ENCODE data around the gene MOB1A.

MOB1A gene

DNA sequence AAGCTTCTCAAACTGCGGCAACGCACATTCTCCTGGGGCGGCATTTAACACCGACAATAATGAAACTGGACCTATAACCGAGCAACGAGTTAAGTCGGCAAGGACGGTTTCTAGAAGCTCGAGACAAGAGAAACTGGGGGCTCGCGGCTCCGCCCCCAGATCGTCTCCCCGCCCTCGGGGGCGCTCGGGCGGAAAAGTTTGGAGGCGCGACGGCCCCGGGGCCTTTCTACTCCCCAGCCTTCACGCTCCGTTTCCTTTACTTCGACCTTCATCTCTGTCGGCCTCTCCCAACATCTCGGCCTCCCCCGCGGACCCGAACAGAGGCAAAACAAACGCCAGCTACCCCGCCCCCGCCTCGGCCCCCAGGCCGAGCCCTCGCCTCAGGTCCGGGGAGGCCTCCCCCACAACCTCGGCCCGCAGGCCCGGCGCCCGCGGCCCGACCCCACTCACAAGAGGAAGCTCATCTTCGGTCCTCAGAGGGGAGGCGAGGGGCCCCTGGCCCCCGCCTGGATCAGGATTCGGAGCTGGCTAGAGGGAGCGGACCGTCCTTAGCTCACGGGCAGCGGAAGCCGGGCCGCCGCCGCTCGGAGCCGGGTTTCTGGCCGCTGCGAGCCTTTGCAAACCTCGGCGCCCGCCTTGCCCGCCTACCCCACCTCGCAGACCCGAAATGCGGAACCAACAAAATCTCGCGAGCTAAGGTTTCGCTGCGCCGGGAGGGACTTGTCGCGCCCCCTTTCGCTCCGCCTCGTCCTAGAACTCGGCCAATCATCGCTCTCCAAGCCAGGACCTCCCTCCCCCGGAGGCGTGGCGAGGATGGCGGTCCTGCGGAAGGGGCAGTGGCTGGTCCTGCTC, at the start of gene MOB1A:
MOB1A (minus strand) TSS at position 669 of the 852 bp plus-strand sequence; CDS start at position 464, 205 bp downstream.
- peaks cover 23% of the 10 kb centered on the region; the same call in 1 of the 2 replicates for H3K9me3 ChIP-seq
- peak within 1 kb of the TSS; percentile 83 for H3K4me2 ChIP-seq
- peak within 1 kb of the TSS; percentile 99 for H3K9ac ChIP-seq
- H3K4me3 ChIP-seq = peak within 1 kb of the TSS; percentile 94
- H3K36me3 ChIP-seq = peaks cover 25% of the 10 kb centered on the region
- H3K4me1 ChIP-seq = peaks cover 35% of the 10 kb centered on the region
- no peak for TF ChIP-seq Cebpa-rat (IDR thresholded peaks at IDR 0.05)
- peak within 1 kb of the TSS; percentile 99 for H3K27ac ChIP-seq
- H4K20me1 ChIP-seq = peaks cover 51% of the 10 kb centered on the region
- no peaks in the 10 kb centered on the region for H3K27me3 ChIP-seq

- Histone ChIP-seq H3K27me3 (no peaks in the 10 kb centered on the region), H4K20me1 (no peaks in the 10 kb centered on the region), H3K9ac (no peak overlapping the region), H3K4me2 (no peak overlapping the region), H3K36me3 (no peaks in the 10 kb centered on the region), H3K4me3 (no peak overlapping the region), H3K4me1 (peaks cover 15% of the 10 kb centered on the region), H3K27ac (no peak overlapping the region), H3K9me3 (no peaks in the 10 kb centered on the region)
- TF ChIP-seq Cebpa-rat (IDR thresholded peaks at IDR 0.05) = no peak
Measured at GRCh38 chr2:74227646-74228045, 49.0 kb upstream of the MOB1A start.

DNA sequence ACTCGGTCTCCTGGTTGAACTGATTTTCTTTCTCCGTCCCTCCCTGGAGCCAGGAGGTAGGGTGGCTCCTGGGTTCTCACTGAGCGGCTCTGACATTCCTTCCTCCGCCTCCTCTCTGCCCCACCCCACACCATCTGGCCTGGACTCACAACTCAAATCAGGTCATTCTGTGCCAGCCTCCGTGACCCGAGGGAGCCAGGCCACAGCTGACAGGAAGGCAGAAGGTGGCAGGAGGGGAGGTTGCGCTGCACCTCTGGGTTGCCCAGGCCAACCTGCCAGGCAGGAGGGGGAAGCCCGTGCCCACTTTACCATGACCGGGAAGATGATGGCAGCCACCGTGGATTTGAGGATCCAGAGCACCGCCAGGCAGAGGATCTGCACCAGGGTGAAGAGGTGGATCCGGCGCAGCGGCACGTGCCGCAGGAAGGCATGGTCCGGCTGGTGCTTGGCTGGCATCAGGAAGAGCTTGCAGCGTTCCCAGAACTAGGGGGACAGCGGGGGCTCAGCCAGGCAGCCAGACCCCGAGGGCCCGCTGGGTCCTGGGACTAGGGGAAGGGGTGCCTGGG, 48.1 kb upstream of the MOB1A start:
- H3K4me2 ChIP-seq = peak overlapping the region; percentile 45
- H3K27me3 ChIP-seq = no peaks in the 10 kb centered on the region
- H3K27ac ChIP-seq = peak overlapping the region; percentile 22; the same call in 1 of the 2 replicates
- no peaks in the 10 kb centered on the region for H3K9me3 ChIP-seq
- H3K9ac ChIP-seq = no peak overlapping the region
- H3K36me3 ChIP-seq = peaks cover 8% of the 10 kb centered on the region
- no peak for TF ChIP-seq Cebpa-rat (IDR thresholded peaks at IDR 0.05)
- H3K4me1 ChIP-seq = peaks cover 15% of the 10 kb centered on the region
- H3K4me3 ChIP-seq = no peak overlapping the region
- no peaks in the 10 kb centered on the region for H4K20me1 ChIP-seq

- H3K4me2 ChIP-seq = peak overlapping the region; percentile 45; the same call in 1 of the 2 replicates
- H4K20me1 ChIP-seq = no peaks in the 10 kb centered on the region
- H3K4me3 ChIP-seq = no peak overlapping the region
- no peaks in the 10 kb centered on the region for H3K9me3 ChIP-seq
- H3K36me3 ChIP-seq = peaks cover 17% of the 10 kb centered on the region
- no peak for TF ChIP-seq Cebpa-rat (IDR thresholded peaks at IDR 0.05)
- H3K9ac ChIP-seq = no peak overlapping the region
- no peaks in the 10 kb centered on the region for H3K27me3 ChIP-seq
- no peak overlapping the region for H3K27ac ChIP-seq
- H3K4me1 ChIP-seq = peaks cover 15% of the 10 kb centered on the region
Measured at GRCh38 chr2:74225698-74226459, 47.2 kb upstream of the MOB1A start.

- no peak overlapping the region for H3K9ac ChIP-seq
- H3K27ac ChIP-seq = no peak overlapping the region
- H3K4me1 ChIP-seq = peaks cover 15% of the 10 kb centered on the region
- no peak for TF ChIP-seq Cebpa-rat (IDR thresholded peaks at IDR 0.05)
- no peaks in the 10 kb centered on the region for H4K20me1 ChIP-seq
- no peak overlapping the region for H3K4me2 ChIP-seq
- no peaks in the 10 kb centered on the region for H3K9me3 ChIP-seq
- H3K4me3 ChIP-seq = no peak overlapping the region
- H3K27me3 ChIP-seq = no peaks in the 10 kb centered on the region
- H3K36me3 ChIP-seq = peaks cover 31% of the 10 kb centered on the region
Measured at GRCh38 chr2:74223941-74224770, 45.5 kb upstream of the MOB1A start.

DNA sequence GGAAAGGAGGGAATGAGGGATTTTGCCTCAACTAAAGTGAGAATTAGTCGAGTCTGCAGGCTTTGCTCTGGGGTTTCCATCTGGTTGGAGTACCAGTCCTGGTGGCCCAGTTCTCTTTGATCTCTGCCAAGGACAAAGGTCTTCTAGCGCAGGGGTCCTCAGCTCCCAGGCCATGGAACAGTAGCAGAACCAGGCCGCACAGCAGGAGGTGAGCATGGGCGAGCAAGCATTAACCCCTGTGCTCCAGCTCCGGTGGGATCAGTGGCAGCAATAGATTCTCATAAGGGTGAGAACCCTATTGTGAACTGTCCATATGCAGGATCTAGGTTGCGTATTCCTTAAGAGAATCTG, 43.6 kb upstream of the MOB1A start:
- no peak overlapping the region for H3K9ac ChIP-seq
- no peaks in the 10 kb centered on the region for H3K9me3 ChIP-seq
- no peak overlapping the region for H3K27ac ChIP-seq
- peaks cover 15% of the 10 kb centered on the region for H3K4me1 ChIP-seq
- no peak overlapping the region for H3K4me3 ChIP-seq
- peaks cover 48% of the 10 kb centered on the region for H3K36me3 ChIP-seq
- 0 out of 2 replicates have a peak, but pooled peaks cover 6% of the 10 kb centered on the region for H4K20me1 ChIP-seq
- H3K27me3 ChIP-seq = no peaks in the 10 kb centered on the region
- no peak overlapping the region for H3K4me2 ChIP-seq
- TF ChIP-seq Cebpa-rat (IDR thresholded peaks at IDR 0.05) = no peak

DNA sequence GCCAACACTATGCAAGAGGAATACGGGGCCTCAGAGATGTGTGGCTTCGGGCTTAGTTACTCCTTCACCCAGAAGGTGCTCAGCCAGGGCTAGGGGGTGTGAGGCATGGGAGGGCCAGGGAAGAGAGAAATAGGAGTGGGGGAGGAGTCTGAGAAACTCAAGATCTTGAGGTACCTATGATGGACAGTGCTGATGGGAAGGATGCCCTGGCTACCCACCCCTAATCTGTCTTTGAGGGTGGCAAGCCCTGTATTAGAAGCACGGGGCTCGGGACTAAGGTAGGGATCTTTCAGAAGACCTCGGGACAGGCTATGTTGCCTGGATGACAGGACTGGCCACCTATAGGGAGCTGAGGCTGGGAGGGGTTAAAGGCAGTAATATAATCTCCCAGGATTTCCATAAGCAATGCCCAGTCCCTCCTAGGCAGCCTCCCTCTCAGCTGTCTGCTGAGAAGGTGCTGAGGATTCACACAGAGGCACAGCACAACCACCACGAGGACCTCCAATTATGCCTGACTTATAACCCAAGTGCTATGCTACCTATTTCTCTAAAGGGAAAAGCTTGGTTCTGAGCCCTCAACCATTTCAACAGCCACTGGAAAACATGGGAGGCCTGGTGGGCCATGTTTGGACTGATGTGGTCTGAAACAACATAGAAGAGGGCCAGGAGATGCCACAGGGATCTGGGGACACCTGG, 43.1 kb upstream of the MOB1A start:
- H3K27ac ChIP-seq = no peak overlapping the region
- H3K9me3 ChIP-seq = no peaks in the 10 kb centered on the region
- H3K4me1 ChIP-seq = peaks cover 11% of the 10 kb centered on the region
- no peak overlapping the region for H3K9ac ChIP-seq
- H3K4me3 ChIP-seq = no peak overlapping the region
- peaks cover 53% of the 10 kb centered on the region for H3K36me3 ChIP-seq
- TF ChIP-seq Cebpa-rat (IDR thresholded peaks at IDR 0.05) = no peak
- H3K4me2 ChIP-seq = no peak overlapping the region
- H4K20me1 ChIP-seq = 0 out of 2 replicates have a peak, but pooled peaks cover 6% of the 10 kb centered on the region
- H3K27me3 ChIP-seq = no peaks in the 10 kb centered on the region

DNA sequence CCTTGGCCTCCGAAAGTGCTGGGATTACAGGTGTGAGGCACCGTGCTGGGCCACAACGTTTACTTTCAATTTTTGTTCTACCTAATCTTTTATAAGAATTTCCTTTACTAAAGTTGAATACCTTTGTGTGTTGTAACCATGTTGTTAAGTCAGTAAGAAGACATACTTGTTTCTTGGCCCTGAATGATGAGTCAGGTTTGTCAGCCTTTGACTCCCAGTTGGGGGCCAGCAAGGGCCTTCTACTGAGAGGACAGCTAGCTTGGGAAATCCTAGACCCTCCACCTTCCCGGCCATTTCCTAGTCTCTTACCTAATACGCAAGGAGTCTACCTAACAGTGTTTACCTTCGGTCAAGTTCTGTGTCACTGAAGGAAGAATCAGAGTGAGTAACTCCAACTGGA, 42.4 kb upstream of the MOB1A start:
- H3K27ac ChIP-seq = no peak overlapping the region
- no peak overlapping the region for H3K4me2 ChIP-seq
- H3K4me3 ChIP-seq = no peak overlapping the region
- H3K36me3 ChIP-seq = peaks cover 60% of the 10 kb centered on the region
- no peaks in the 10 kb centered on the region for H3K9me3 ChIP-seq
- H4K20me1 ChIP-seq = 0 out of 2 replicates have a peak, but pooled peaks cover 6% of the 10 kb centered on the region
- peaks cover 4% of the 10 kb centered on the region for H3K4me1 ChIP-seq
- no peak for TF ChIP-seq Cebpa-rat (IDR thresholded peaks at IDR 0.05)
- no peaks in the 10 kb centered on the region for H3K27me3 ChIP-seq
- H3K9ac ChIP-seq = no peak overlapping the region
